Type B pancreatic cell (in vitro differentiated cells): ENCODE results near the gene ATXN1L. TPM values are rescaled to one million over a fixed set of nuclear protein-coding genes. Genes with fewer than 3 reads are reported as not detected.
A peak's percentile ranks its signal among the peaks of the same experiment; 100 is the strongest.
"Not testable (repeated sequence)": the region's sequence is repeated elsewhere in the genome, so short reads cannot be mapped to it uniquely, and the experiment has no call there.

Source experiments
- DNase-seq: peaks from one replicate; pipeline ENCODE4 v3.0.0; 2021; ENCODE audit warnings: mixed read lengths; ENCODE audit not compliant: unreplicated experiment; ENCODE audit errors: extremely low spot score
- H3K27ac Mint-ChIP-seq: 2 replicates; pipeline ENCODE4 v1.8.0; 2021; ENCODE audit warnings: mild to moderate bottlenecking, mixed read lengths
- H3K27me3 Mint-ChIP-seq: 2 replicates; pipeline ENCODE4 v1.8.0; 2021; ENCODE audit warnings: mixed read lengths
- H3K36me3 Mint-ChIP-seq: 2 replicates; pipeline ENCODE4 v1.8.0; 2021; ENCODE audit warnings: mixed read lengths
- H3K4me1 Mint-ChIP-seq: one replicate; pipeline ENCODE4 v1.8.0; 2021; ENCODE audit warnings: mixed read lengths; ENCODE audit not compliant: unreplicated experiment
- H3K4me3 Mint-ChIP-seq: 2 replicates; pipeline ENCODE4 v1.8.0; 2021; ENCODE audit warnings: mild to moderate bottlenecking, mixed read lengths
- H3K9me3 Mint-ChIP-seq: 2 replicates; pipeline ENCODE4 v1.8.0; 2021; ENCODE audit warnings: mixed read lengths
- total RNA-seq: library from RNA; stranded (reverse); gene quantifications from 2 replicates; pipeline ENCODE4 v1.2.1, GENCODE V29; 2021; ENCODE audit warnings: low replicate concordance
- TF ChIP-seq, protein P1 (sequence below): fragments of 200-600 bp; sonication (generic); conservative IDR thresholded peaks from 2 replicates; pipeline ENCODE4 v1.5.0; 2021; ENCODE audit warnings: antibody characterized with exemption, mild to moderate bottlenecking

ATXN1L gene
- total RNA-seq, 1 donor from 2014 or later: 27.8 TPM

DNA sequence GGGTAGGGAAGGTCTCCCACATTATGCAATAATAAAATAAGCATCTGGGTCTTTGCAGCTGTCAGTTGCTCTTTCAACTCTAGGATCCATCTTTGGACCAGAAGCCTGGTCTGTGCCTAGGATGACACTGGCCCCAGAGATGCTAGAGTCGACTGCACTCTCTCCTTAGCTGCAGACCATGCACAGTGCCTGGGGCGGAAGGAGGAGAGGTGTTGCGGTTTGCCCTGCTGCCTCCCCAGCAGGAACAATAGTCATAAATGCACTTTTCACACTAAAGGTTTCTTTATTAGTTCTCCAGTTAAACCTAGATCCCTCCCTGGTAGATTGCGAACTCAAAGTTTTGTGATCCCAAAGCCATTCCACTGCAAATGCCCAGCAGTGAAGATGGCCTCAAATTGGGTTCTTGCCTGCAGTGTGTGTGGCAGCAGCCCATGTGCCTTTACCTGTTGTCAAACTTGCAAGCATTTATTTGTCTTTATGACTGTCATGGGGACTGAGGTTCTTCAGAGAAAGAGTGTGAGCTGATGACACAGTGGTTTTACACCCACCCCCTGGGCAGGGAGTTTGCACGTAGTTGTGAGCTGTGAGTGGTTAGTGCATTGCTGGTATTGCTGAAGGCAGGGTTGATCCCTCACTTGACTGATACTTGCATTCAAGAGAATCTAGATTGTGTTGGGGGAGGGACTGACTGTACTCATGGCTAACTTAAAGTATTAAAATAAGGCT, 10.3 kb downstream of the ATXN1L start:
- Mint-ChIP-seq H3K27ac (peak overlapping the region; percentile 29), H3K4me3 (no peak overlapping the region), H3K27me3 (no peaks in the 10 kb centered on the region), H3K36me3 (peaks cover 15% of the 10 kb centered on the region), H3K4me1 (no peaks in the 10 kb centered on the region), H3K9me3 (no peaks in the 10 kb centered on the region)
- TF ChIP-seq, protein P1, sequence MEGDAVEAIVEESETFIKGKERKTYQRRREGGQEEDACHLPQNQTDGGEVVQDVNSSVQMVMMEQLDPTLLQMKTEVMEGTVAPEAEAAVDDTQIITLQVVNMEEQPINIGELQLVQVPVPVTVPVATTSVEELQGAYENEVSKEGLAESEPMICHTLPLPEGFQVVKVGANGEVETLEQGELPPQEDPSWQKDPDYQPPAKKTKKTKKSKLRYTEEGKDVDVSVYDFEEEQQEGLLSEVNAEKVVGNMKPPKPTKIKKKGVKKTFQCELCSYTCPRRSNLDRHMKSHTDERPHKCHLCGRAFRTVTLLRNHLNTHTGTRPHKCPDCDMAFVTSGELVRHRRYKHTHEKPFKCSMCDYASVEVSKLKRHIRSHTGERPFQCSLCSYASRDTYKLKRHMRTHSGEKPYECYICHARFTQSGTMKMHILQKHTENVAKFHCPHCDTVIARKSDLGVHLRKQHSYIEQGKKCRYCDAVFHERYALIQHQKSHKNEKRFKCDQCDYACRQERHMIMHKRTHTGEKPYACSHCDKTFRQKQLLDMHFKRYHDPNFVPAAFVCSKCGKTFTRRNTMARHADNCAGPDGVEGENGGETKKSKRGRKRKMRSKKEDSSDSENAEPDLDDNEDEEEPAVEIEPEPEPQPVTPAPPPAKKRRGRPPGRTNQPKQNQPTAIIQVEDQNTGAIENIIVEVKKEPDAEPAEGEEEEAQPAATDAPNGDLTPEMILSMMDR: no peak
- DNase-seq: no peak

DNA sequence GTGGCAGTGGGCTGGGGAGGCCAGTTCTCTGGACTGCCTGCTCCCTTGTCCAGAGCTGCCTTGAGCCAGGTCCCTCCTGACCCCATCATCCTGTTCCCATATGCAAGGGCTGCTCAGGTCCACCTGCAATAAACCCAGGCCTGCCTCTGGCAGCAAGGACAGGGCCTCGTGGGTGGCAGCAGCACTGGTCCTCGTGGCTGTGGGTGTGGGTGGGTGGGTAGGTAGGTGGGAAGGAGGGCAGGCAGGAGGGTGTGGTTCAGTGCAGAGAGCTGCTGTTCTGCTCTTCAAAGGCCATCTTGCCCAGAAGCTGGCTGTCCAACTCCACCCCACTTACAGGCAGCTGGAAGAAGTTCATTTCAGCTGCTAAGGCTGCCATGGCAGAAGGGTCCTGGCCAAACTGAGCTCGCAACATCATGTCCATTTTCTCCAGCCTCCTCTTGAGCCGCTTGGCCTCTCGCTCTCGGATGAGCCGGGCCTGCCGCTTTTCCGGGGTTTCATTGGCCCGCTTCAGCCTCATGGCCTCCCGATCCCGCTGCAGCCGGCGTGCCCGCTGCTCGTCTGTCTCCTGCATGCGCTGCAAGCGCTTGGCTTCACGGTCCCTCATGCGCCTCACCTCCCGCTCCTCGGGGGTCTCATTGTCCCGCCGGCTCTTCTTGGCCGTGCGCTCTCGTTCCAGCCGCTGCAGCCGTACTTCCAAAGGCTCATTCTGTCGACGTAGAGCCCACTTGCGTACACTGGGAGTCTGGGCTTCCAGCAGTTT, 14.2 kb downstream of the ATXN1L start:
- H3K36me3 Mint-ChIP-seq: peaks cover 16% of the 10 kb centered on the region
- no peaks in the 10 kb centered on the region for H3K4me1 Mint-ChIP-seq
- H3K4me3 Mint-ChIP-seq: no peak overlapping the region
- H3K27me3 Mint-ChIP-seq: no peaks in the 10 kb centered on the region
- H3K27ac Mint-ChIP-seq: no peak overlapping the region
- DNase-seq: no peak
- TF ChIP-seq, protein P1: no peak
- H3K9me3 Mint-ChIP-seq: no peaks in the 10 kb centered on the region

DNA sequence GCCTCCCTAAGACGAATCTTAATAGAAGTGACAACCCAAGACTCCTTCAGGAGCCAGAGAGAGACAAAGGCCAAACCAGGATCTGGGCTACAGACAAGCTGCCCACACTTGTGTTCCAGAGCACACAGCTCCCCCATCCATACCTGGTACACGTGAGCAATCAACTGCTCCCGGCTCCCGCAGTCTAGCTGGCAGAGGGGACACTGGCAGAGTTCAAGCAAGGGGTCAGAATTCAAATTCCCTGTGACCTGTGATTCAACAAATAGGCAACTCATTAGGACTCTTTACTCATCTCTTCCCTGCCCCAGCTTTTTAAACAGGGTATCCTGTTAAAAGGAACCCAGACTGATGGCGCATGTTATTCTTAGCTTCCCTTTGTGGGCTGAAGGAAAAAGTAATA, 18.2 kb downstream of the ATXN1L start:
- H3K36me3 Mint-ChIP-seq: peaks cover 15% of the 10 kb centered on the region
- no peak overlapping the region for H3K27ac Mint-ChIP-seq
- H3K4me3 Mint-ChIP-seq: no peak overlapping the region
- no peaks in the 10 kb centered on the region for H3K4me1 Mint-ChIP-seq
- TF ChIP-seq, protein P1: no peak
- no peaks in the 10 kb centered on the region for H3K27me3 Mint-ChIP-seq
- H3K9me3 Mint-ChIP-seq: no peaks in the 10 kb centered on the region
- no peak for DNase-seq

DNA sequence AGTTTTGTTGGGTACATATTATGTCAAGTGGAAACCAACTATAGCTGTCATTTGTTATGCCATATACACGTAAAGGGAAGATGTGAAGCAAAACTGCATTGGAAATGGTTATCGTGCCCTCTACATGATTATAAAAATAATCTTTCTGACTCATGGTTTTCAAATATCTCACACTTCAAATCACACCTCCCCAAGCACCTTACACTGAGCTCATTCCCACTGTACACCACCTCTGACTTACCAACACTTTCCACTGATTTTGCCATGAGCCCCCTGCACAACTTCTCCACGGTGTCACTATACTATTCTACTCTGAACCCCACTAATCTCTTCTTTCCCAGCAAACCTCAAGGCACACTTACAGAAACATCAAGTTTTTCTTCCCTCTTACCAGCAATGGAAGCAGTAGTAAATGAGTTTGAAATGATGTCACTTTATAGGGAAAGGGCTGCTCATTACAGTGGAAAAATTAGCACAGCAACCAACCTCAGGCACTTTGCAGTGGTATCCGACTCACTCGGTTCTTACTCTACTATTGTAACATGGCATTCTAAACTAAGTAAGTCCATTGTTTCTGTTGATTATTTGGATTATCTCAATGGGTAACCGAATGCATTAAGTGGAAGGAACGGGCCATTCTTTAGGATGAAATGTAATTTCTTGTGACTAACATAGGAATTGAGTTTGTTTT, 19.5 kb downstream of the ATXN1L start:
- Mint-ChIP-seq H3K4me3 (no peak overlapping the region), H3K4me1 (no peaks in the 10 kb centered on the region), H3K9me3 (no peaks in the 10 kb centered on the region), H3K36me3 (peaks cover 15% of the 10 kb centered on the region), H3K27me3 (no peaks in the 10 kb centered on the region), H3K27ac (no peak overlapping the region)
- TF ChIP-seq, protein P1: no peak
- no peak for DNase-seq

DNA sequence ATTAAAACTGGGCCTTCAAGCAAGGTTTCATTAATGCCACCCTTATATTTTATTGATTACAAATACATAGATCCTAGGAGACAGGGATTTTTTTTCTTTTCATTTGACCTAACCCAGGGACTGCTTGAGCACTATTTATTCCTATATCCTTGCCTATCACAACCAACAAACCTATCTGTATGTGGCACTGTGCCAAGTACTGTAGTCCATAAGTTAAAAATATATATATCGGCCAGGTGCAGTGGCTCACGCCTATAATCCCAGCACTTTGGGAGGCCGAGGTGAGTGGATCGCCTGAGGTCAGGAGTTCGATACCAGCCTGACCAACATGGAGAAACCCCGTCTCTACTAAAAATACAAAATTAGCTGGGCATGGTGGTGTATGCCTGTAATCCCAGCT, 21.4 kb downstream of the ATXN1L start:
- not testable (repeated sequence) for H3K27ac Mint-ChIP-seq, H3K4me3 Mint-ChIP-seq, H3K4me1 Mint-ChIP-seq, H3K27me3 Mint-ChIP-seq, DNase-seq, H3K9me3 Mint-ChIP-seq
- peaks cover 15% of the 10 kb centered on the region for H3K36me3 Mint-ChIP-seq

DNA sequence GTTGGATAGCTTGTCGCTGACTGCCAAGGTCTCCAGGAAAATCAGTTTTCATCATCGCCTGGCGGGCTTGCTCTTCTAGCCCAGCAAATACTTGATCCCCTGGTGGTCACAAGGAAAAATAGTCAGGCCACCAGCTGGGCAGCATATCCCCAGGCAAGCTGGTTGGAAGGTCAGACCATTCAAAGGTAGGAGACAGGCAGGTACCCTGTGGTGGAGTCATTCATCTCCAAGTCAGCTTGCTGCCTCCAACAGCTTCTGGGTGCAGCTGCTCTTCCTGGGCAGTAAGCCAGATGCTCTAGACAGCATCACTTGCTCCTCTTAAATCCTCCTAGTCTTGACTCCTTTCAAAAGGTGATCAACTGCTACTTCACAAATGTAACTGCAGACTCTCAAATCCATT, 22.2 kb downstream of the ATXN1L start:
- Mint-ChIP-seq H3K4me3 (no peak overlapping the region), H3K27me3 (no peaks in the 10 kb centered on the region), H3K36me3 (peaks cover 15% of the 10 kb centered on the region), H3K4me1 (no peaks in the 10 kb centered on the region), H3K9me3 (no peaks in the 10 kb centered on the region), H3K27ac (no peak overlapping the region)
- TF ChIP-seq, protein P1: peak; percentile 18
- no peak for DNase-seq
